Measurements from ENCODE around the gene AWAT2. TPM values are rescaled to one million over a fixed set of nuclear protein-coding genes. Genes with fewer than 3 reads are reported as not detected.

The AWAT2 gene, protein sequence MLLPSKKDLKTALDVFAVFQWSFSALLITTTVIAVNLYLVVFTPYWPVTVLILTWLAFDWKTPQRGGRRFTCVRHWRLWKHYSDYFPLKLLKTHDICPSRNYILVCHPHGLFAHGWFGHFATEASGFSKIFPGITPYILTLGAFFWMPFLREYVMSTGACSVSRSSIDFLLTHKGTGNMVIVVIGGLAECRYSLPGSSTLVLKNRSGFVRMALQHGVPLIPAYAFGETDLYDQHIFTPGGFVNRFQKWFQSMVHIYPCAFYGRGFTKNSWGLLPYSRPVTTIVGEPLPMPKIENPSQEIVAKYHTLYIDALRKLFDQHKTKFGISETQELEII
- total RNA-seq: not detected
- long read RNA-seq: 0 reads

DNA sequence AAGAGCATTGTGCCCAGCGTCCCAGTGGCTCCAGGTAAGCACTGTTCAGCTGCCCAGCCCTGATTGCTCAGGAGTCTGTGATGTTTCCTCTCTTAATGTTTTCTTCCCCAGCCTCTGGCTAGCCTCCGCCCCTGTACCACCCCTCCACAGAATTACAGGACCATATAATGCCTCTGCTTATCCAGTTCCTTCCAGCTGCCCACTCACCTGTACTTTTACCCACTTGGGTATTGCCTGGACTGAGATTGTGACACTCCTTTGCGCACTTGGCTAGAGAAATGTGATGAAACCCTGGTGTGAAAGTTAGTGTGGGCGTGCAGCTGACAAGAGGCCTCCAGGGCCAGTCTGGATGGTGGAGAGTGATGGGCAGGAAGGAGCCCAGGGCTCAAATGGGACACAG, at the start of gene AWAT2:
TSS of gene AWAT2 (minus strand) at position 14 of the 400 bp plus-strand sequence. CDS start at position 8, 6 bp downstream.
- DNase-seq (no peak), ATAC-seq (no peak)
- intact Hi-C loops (cut with micrococcal nuclease): no loop called here

DNA sequence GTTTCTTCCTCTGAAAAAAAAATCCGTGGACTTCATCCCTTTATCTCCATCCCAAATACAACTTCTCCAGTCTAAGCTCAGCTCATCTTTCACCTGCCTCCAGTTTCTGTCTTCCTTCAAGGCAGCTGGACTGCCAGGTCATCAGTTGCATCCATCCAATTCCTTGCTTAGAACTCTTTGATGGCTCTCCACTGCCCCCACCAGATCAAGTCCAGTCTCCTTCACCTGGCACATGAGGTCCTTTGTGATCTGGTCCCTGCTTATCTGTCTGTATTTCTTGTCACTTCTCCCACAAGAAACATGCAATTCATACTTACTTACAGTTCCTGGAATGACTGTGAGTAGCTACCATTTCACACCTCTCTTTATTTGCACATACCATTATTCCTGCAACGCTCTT, 46.3 kb upstream of the AWAT2 start:
- intact Hi-C loops (cut with micrococcal nuclease): no loop called here
- DNase-seq (no peak), ATAC-seq (peak; percentile 56)

DNA sequence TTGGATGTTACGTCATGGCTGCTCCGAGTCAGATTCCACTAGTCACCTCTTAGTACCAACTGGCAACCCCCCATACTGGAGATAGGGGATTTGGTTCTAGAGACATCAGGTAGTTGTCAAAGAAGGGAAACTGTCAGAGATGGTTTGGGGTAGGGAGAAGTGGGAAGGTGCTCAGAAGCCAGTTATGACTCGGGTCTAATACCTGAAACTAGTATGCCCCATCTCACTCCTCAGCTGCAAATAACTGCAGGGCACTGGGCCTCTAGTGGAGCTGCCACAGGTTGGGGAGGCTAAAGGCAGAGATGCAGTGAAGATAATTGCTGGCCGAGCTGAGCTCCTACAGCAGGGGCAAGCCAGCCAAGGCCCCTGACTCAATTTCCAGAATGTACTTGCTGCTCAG, 42.5 kb upstream of the AWAT2 start:
- ATAC-seq: no peak
- DNase-seq: no peak
- intact Hi-C loops (cut with micrococcal nuclease): no loop called here

DNA sequence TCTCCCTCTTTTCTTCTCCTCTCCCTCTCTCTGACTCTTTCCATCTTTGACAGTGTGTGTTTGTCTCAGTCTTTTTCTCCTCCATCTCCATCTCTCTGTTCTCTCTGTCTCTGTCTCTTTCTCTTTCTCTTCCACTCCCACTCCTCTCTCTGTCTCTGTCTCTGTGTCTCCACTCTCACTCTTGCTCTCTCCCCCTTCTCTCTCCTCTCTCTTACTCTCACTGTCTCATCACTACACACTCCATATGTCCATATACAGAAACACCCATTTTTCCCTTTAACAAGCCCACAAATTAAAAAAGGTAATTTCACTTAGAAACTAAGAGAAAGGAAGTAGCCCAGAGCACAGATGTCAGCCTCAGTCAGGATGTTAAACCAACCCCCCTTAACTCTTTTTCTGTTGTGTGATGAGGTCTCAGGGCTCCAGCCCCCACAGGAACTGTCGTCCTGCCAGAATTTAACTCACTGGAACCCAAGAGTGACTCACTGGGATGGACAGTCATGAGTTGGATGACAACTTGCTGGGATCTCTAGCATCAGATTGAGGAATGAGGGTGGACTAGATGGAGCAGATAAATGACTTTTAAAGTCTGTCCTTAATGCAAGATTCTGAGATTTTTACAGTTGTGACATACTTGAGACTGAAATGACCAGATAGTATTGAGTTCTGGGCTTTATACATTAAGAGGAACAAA, 40.0 kb upstream of the AWAT2 start:
- intact Hi-C loops (cut with micrococcal nuclease): no loop called here
- DNase-seq (no peak), ATAC-seq (no peak)

DNA sequence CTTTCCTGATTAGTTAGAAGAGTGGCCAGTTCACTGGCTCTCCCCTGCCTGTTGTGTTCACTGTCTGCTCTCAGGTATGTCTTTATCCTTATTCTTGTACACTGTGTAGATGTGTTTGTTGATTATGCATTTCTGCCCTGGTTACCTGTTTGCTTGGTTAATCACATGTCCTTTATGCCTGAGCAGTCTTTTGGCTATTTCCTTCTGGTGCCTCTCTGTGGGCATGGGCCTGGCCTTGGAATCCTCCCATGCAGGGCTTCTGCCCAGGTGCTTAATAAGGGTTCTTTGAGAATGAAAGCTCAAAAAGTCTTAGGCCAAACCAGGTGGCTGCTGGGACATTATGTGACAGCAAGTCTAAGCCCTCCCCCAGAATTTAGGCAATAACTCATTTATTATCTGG, 39.0 kb upstream of the AWAT2 start:
- ATAC-seq: no peak
- no peak for DNase-seq
- intact Hi-C loops (cut with micrococcal nuclease): no loop called here

DNA sequence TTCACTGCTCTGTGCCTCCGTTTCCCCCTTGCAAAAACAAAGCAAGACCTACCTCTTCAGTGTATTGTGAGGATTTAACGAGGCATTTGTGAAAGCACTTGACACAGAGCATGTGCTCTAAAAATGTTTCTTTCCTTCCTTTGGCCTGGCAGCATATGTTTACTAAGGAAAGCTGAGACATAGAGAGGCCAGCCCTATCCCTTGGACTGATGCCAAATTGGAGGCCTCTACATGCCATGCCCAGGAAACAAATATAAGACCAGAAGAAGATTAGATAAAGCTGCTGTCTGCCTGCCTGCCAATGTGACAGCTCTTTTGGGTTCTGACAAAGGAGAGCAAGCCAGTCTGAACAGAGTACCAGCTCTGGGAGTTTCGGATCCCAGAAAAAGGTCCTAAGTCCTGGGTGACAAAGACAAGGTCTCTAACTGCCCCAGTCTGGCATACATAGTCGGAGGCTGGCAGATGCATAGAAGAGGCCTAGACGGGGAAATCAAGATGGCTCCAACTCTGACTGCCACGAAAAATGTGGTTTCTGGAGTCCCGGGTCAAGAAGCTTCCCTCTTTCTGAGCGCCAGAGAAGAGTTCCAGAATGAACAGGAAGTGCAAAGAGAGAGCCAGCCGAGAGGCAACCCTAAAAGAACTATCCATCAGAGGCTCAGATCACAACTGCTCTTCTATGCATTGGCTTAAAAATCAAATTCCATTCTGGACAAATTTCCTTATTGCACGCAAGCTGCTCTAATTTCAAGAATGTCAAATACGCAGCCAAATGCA, 38.3 kb upstream of the AWAT2 start:
- intact Hi-C loops (cut with micrococcal nuclease): no loop called here
- DNase-seq (no peak), ATAC-seq (peak; percentile 76)

DNA sequence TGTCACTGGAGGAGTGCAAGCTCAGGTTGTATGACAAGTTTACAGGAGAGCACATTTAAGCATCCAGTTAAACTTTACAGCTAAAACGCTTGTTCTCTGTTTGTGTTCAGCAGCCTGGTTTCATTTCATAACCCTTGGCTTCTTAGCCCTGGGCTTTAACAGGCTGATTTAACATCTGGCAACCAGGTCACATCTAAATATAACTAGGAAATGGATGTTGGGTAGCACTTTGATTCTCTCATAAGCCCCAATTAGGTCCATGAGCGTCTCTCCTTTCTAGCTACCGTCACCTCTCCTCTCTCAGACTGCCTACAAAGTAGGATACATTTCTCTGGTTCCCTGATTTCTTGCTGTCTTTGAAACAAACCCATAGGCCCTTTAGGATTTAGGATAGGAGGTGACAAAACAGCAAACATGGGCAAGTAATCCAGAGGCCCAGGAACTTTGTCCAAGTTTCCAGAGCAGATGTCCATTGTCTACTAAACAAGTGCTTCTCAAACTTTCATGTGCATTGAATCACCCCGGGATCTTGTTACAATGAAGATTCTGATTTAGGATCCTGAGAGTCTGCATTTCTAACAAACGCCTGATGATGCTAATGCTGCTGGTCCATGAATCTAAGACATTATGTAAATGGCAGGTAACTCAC, 35.0 kb upstream of the AWAT2 start:
- intact Hi-C loops (cut with micrococcal nuclease): no loop called here
- no peak for DNase-seq
- peak; percentile 57 for ATAC-seq

DNA sequence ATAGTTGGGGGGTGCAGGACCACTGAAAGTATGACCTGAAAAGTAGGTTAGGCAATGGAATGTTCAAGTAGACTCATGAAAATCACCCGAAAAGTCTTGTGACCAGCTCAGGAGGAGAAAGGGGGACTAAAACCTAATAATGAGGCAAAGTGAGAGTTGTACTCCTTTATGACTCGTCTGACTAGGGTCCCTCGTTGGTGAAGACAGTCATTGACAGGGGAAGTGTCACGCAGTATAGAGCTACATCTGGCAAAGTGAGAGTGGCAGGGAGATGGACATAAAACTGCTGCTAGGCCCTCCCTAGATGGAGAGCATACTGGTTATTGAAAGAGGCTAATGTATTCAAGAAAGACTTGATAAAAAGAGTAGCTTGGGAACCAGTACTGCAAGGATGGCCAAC, 33.0 kb upstream of the AWAT2 start:
- no peak for ATAC-seq
- intact Hi-C loops (cut with micrococcal nuclease): no loop called here

DNA sequence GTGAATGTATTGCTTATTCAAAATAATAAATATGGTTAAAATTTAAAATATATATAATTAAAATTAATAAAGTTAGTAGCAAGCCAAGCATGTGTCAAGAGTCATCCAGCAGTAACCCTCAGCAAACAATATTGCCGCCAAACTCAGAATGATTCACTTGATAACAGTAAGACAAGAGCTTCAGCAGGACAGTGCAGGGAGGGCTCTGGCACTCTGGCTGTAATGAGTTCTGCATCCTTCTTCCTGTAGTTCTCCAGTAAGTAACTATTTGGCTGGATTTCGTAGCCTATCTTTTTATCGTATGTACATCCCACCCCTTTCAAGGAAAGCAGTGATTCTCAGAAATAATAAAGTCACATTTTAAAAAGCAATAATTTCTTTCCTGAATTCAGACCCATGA, 30.1 kb upstream of the AWAT2 start:
- DNase-seq (no peak), ATAC-seq (no peak)
- intact Hi-C loops (cut with micrococcal nuclease): no loop called here

More for the DNA sequence above, 33.0 kb upstream of the AWAT2 start:
- DNase-seq: no peak

DNA sequence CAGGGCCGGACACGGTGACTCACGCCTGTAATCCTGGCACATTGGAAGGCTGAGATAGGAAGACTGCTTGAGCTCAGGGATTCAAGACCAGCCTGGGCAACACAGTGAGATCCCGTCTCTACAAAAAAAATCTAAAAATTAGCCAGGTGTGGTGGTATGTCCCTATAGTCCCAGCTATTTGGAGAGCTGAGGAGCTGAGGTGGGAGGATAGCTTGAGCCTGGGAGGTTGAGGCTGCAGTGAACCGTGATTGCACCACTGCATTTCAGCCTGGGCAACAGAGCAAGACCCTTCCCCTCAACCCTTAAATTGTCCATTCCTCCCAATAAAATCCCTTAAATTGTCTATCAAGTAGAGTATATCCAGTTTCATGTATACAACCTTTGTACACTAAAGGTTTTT, 29.6 kb upstream of the AWAT2 start:
- no peak for DNase-seq
- intact Hi-C loops (cut with micrococcal nuclease): no loop called here
- no peak for ATAC-seq

DNA sequence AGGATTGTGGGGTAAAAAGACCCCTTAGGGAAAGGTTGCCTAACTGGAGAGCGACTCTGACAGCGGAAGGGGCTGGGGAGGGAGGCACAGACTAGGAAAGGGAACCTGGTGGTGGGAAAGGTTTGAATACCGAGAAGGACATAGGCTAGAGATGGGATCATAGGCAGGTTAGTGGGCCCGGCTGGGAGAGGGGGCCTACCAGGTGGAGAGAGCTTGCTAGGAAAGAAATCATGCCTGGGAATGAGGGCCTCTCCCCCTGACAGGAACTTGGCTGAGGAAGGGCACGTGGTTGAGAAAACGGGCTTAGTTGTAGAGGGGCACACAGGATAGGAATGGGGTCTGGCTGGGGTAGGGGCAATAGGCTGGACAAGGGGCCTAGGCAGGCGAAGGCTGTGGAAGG, 16.9 kb upstream of the AWAT2 start:
- ATAC-seq: no peak
- intact Hi-C loops (cut with micrococcal nuclease): no loop called here
- no peak for DNase-seq

DNA sequence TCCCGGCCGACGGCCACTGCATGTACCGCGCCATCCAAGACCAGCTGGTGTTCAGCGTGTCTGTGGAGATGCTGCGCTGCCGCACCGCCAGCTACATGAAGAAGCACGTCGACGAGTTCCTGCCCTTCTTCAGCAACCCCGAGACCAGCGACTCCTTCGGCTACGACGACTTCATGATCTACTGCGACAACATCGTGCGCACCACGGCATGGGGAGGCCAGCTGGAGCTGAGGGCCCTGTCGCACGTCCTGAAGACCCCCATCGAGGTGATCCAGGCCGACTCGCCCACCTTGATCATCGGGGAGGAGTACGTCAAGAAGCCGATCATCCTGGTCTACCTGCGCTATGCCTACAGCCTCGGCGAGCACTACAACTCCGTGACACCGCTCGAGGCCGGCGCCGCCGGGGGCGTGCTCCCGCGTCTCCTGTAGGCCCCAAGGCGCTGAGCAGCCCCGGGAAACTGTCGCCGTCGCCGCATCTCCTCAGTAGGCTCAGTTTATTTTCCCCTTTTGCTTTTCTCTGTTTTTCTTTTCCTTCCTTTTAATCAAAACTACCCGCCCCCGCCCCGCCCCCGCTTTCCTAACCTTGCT, 13.3 kb upstream of the AWAT2 start:
- intact Hi-C loops (cut with micrococcal nuclease): no loop called here
- ATAC-seq (no peak), DNase-seq (no peak)

DNA sequence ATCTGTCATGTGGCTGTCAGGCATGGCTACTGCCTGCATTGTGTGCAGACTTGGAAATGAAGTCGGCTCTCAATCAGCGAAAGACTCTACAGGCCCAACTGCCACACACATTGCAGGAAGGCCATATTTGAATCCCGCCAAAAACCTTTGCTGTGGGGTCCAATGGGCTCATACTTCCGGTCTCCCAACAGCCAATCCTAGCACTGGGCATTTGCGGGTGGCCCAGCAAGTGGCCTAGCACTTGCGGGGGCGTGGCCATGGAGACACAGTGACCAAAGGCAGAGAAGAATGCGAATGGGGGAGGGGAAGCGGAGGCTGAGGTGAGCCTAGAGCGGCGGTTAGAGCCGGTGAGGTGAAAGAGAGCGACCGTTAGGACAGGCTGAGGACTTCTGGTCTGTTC, 12.3 kb upstream of the AWAT2 start, which contains the start of gene OTUD6A:
TSS of gene OTUD6A (plus strand) at position 382 of the 400 bp plus-strand sequence. CDS start 68 bp downstream, outside the sequence.
- DNase-seq (no peak), ATAC-seq (no peak)
- intact Hi-C loops (cut with micrococcal nuclease): no loop called here

DNA sequence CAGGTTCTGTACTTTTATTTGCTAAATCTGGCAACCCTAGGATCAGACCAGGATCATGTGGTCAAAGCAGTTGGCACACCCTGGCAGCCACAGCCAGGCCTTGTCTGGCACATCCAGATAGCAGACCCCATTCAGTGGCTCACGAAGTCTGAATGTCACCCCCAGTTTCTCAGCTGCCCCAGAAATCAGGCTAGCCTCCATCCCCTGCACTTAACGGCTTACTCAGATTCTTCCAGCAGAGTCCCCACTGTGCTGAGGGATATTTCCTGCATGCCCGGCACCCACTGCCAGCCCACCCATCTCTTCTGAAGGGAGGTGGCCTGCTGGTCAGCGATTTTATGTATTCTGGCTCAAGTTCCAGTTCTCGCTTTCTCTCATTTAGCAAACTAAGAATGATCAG, 4.7 kb upstream of the AWAT2 start:
- ATAC-seq (no peak), DNase-seq (no peak)
- intact Hi-C loops (cut with micrococcal nuclease): no loop called here

DNA sequence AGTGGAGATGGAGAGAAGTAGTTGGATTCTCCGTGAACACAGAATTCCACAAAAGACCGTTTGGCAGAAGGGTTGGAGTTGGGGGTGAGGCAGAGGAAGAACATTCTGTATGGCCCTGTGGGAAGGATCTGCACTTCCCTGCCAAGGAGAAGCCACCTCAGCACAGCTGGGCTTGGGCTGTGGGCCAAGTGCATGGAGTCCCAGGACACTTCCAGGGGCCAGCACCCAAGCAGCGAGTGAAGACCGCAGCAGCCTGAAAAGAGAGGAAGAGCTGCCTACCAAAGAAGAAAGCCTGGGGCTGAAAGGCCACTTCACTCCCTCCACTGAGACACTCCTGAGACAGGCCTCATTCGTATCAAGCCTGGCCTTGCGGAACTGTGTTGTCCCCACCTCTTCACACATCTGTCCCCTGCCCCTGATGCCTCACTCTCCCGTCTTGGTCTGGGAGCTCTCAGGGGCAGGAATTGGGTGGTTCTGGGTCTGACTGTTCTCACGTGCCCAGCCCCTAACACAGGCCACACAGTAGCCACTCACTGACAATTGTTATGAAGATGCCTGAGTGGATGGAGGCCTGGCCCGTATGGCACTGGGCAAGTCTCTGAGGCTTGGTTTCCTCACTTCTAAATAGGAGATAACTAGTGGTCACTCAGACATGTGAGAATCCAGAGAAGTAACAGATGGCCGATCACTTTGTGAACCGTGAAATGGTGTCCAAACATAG, 3.3 kb upstream of the AWAT2 start:
- ATAC-seq (peak; percentile 47), DNase-seq (peak; percentile 43)
- intact Hi-C loops (cut with micrococcal nuclease): no loop called here

DNA sequence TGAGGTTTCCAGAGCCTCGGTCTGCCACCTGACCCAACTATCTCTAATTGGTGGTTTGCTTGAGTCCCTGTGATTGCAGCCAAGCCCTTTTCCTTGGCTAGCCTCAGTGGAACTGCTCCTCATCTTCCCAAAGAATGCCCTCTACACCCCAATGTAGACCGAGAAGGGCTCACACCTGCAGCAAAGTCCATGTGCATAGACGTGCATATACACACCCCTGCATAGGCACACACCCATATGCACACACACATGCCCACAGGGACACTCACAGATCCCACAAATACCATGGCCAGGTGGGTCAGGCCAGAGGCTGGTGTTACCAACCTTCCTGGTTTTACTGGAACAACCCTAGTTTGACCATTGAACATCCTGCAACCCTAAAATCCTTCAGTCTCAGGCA, 332 bp downstream of the AWAT2 start:
- ATAC-seq: no peak
- intact Hi-C loops (cut with micrococcal nuclease): no loop called here
- DNase-seq: no peak

DNA sequence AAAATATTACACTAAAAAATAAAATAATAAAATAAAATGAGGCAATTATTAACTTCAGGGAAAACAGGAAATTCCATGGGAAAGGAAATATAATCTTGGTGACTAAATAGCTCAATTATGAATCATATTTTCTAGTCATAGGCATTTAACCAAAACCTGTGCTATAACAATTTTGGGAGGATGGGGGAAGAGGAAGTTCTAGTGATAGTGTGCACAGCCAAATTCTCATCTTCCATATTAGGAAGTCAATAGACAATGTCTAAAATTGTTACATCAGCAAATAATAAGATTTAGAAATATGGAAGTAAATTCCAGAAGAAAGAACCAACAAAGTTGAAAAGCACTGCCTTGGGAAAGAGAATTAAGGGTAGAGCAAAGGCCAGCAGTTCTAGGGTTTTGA, 2.8 kb downstream of the AWAT2 start:
- no peak for DNase-seq
- intact Hi-C loops (cut with micrococcal nuclease): no loop called here
- no peak for ATAC-seq

DNA sequence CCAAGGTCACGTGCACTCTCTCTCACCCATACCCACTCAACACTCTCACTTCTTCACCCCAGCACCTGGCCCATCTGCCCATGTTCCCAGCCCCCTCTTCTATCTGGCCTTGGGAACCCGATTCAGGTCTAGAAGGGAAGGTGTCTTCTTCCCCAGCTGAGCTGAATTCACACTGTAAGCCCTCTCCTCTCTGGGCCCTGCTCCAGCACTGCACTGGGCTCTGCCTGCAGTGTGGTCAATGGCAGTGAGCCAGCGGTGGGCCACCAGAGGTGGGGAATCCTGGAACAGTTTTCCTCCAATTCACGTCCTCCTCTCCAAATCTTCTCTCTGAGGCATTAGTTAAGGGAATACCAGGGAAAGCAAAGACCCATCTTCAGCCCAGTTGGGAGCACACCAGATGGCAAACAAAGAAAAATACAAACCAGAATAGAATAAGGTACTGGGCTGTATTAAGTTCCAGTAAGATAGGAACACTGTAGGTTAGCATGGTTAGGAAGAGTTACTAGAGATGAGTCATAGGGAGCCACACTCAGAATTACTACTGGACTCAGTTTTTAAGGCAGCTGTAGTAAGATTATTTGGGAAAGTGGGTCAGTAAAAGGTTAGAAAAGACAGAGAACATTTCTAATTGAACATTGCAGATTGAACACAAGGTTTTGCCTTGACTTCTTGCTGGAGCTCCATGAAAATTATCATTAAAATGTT, 5.0 kb downstream of the AWAT2 start:
- intact Hi-C loops (cut with micrococcal nuclease): no loop called here
- no peak for ATAC-seq
- DNase-seq: no peak
